ENCODE results near the gene BDNF. TPM values are rescaled to one million over a fixed set of nuclear protein-coding genes. Genes with fewer than 3 reads are reported as not detected.
A peak's percentile ranks its signal among the peaks of the same experiment; 100 is the strongest.

Gene BDNF
- total RNA-seq, 1 experiment from 2014 or later: 5.4 TPM

GRCh38 chr11:27719546-27719925, 19.3 kb upstream of the BDNF start:
- ChIA-PET CTCF (interaction anchor here (0.6 to 0.7 kb wide), 3 partner anchors 160 to 989 kb away, joined by 3 to 17 read pairs (median 8); no protein-coding TSS in a partner anchor), POLR2A (ENCODE audit: unreplicated experiment) (interaction anchor here (0.6 kb wide), 1 partner anchor 324 kb away, joined by 3 read pairs; no protein-coding TSS in a partner anchor)
- H3K36me3 ChIP-seq (ENCODE audit: low read depth): no peaks in the 10 kb centered on the region
- no peak for TF ChIP-seq CTCF (conservative IDR thresholded peaks at IDR 0.05)
- TF ChIP-seq EZH2 (IDR thresholded peaks at IDR 0.05; ENCODE audit: low read depth): no peak
- no peaks in the 10 kb centered on the region for H3F3A ChIP-seq (ENCODE audit: insufficient read depth, low read depth)
- 0 out of 2 replicates have a peak, but pooled peaks cover 7% of the 10 kb centered on the region for H3K4me1 ChIP-seq (replicated peaks; ENCODE audit: insufficient read depth)
- no peaks in the 10 kb centered on the region for H3K27me3 ChIP-seq (ENCODE audit: insufficient read depth, low read depth)
- H3K79me2 ChIP-seq (ENCODE audit: low read depth): no peaks in the 10 kb centered on the region
- no peak overlapping the region for H2AFZ ChIP-seq
- H3K4me2 ChIP-seq: peak overlapping the region; percentile 76
- BruUV-seq (replicated peaks): no TSS peak
- H3K9me3 ChIP-seq (ENCODE audit: insufficient read depth, low read depth): no peaks in the 10 kb centered on the region
- no peaks in the 10 kb centered on the region for H3K9me2 ChIP-seq (ENCODE audit: insufficient read depth)
- no peaks in the 10 kb centered on the region for H4K20me1 ChIP-seq (ENCODE audit: insufficient read depth)
- DNase-seq: no peak
- intact Hi-C loops (cut with micrococcal nuclease; ENCODE audit: unreplicated experiment): loop anchor here (5.0 kb wide), 1 partner anchor 48 kb away; no protein-coding TSS in a partner anchor
- peak overlapping the region; percentile 58; the same call in 1 of the 2 replicates for H3K4me3 ChIP-seq
- H3K27ac ChIP-seq: no peak overlapping the region

GRCh38 chr11:27718863-27719545, 18.7 kb upstream of the BDNF start:
- no peaks in the 10 kb centered on the region for H4K20me1 ChIP-seq (ENCODE audit: insufficient read depth)
- no peaks in the 10 kb centered on the region for H3K9me2 ChIP-seq (ENCODE audit: insufficient read depth)
- peak overlapping the region; percentile 76 for H3K4me2 ChIP-seq
- 0 out of 2 replicates have a peak, but pooled peaks cover 7% of the 10 kb centered on the region for H3K4me1 ChIP-seq (replicated peaks; ENCODE audit: insufficient read depth)
- H3K36me3 ChIP-seq (ENCODE audit: low read depth): no peaks in the 10 kb centered on the region
- no peaks in the 10 kb centered on the region for H3F3A ChIP-seq (ENCODE audit: insufficient read depth, low read depth)
- H2AFZ ChIP-seq: peak overlapping the region; percentile 83
- H3K79me2 ChIP-seq (ENCODE audit: low read depth): no peaks in the 10 kb centered on the region
- no peak for TF ChIP-seq CTCF (conservative IDR thresholded peaks at IDR 0.05)
- TF ChIP-seq EZH2 (IDR thresholded peaks at IDR 0.05; ENCODE audit: low read depth): no peak
- H3K9me3 ChIP-seq (ENCODE audit: insufficient read depth, low read depth): no peaks in the 10 kb centered on the region
- intact Hi-C loops (cut with micrococcal nuclease; ENCODE audit: unreplicated experiment): loop anchor here (5.0 kb wide), 1 partner anchor 48 kb away; no protein-coding TSS in a partner anchor
- DNase-seq: peak in 1 of 2 experiments; percentile 46
- CTCF ChIA-PET: interaction anchor here (0.6 to 0.7 kb wide), 4 partner anchors 25 to 1116 kb away, joined by 3 to 17 read pairs (median 7); no protein-coding TSS in a partner anchor
- peak overlapping the region; percentile 68 for H3K27ac ChIP-seq
- no peaks in the 10 kb centered on the region for H3K27me3 ChIP-seq (ENCODE audit: insufficient read depth, low read depth)
- TSS peak; percentile 84 for BruUV-seq (replicated peaks)
- peak overlapping the region; percentile 58 for H3K4me3 ChIP-seq
- POLR2A ChIA-PET (ENCODE audit: unreplicated experiment): interaction anchor here (0.6 kb wide), 3 partner anchors 324 to 1886 kb away, joined by 3 to 7 read pairs (median 6); no protein-coding TSS in a partner anchor

DNA sequence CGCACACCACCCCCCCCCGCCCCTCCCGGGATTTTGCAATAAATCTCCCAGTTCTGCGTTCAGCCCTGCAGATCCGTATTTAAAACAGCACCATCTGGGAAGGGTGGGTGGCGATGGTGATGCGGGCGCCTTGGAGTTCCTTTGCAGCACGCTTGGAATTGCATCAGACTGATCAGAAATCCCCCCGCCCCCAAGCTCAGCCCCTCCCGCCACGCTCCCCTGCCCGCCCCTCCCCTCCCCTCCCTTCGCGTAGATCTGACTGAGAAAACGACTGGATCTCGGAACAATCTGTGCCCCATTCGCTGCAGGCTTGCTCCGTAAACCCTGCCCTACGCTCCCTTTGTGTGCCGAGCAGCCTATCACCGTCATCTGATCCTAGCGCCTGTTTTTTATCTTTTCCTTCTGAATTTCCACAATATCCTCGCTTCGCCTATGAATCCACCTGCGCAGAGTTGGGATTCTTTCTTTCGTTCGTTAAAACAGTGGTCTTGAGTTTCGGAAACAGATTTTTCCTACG, 18.1 kb upstream of the BDNF start:
- peak in 1 of 2 experiments; percentile 55 for DNase-seq
- Histone ChIP-seq H3K27me3 (ENCODE audit: insufficient read depth, low read depth) (no peaks in the 10 kb centered on the region), H3K4me2 (peak overlapping the region; percentile 76), H2AFZ (peak overlapping the region; percentile 83), H3K4me1 (replicated peaks; ENCODE audit: insufficient read depth) (0 out of 2 replicates have a peak, but pooled peaks cover 7% of the 10 kb centered on the region), H3K9me3 (ENCODE audit: insufficient read depth, low read depth) (no peaks in the 10 kb centered on the region), H3K79me2 (ENCODE audit: low read depth) (no peaks in the 10 kb centered on the region), H3K27ac (peak overlapping the region; percentile 68), H3F3A (ENCODE audit: insufficient read depth, low read depth) (no peaks in the 10 kb centered on the region), H3K36me3 (ENCODE audit: low read depth) (no peaks in the 10 kb centered on the region), H4K20me1 (ENCODE audit: insufficient read depth) (no peaks in the 10 kb centered on the region), H3K4me3 (peak overlapping the region; percentile 58), H3K9me2 (ENCODE audit: insufficient read depth) (no peaks in the 10 kb centered on the region)
- ChIA-PET CTCF (interaction anchor here (0.6 to 1.6 kb wide), 4 partner anchors 24 to 1116 kb away, joined by 3 to 11 read pairs (median 4); partner anchors contain the start of genes KIF18A and METTL15), POLR2A (ENCODE audit: unreplicated experiment) (interaction anchor here (0.6 to 0.7 kb wide), 4 partner anchors 19 to 1886 kb away, joined by 3 to 10 read pairs (median 6); no protein-coding TSS in a partner anchor)
- BruUV-seq (replicated peaks): no TSS peak
- intact Hi-C loops (cut with micrococcal nuclease; ENCODE audit: unreplicated experiment): loop anchor here (5.0 kb wide), 1 partner anchor 49 kb away; no protein-coding TSS in a partner anchor
- no peak for TF ChIP-seq EZH2 (IDR thresholded peaks at IDR 0.05; ENCODE audit: low read depth)
- TF ChIP-seq CTCF (conservative IDR thresholded peaks at IDR 0.05): no peak

Data from PC-9 (cell line).